GF-D8 (cell line): ENCODE results near the gene FAM241A.
"Not testable (repeated sequence)": the region's sequence is repeated elsewhere in the genome, so short reads cannot be mapped to it uniquely, and the experiment has no call there.

Source experiments
- DNase-seq: peaks from one replicate; lab custom pipeline; 2025; lab: John Stamatoyannopoulos, UW

FAM241A gene

GRCh38 chr4:112138538-112138937 is 6.7 kb upstream of the FAM241A start:
- DNase-seq, result no peak

- no peak for DNase-seq
Measured at GRCh38 chr4:112140536-112140935, 4.7 kb upstream of the FAM241A start.

GRCh38 chr4:112141366-112142138 is 3.7 kb upstream of the FAM241A start:
- no peak for DNase-seq

- no peak for DNase-seq
Measured at GRCh38 chr4:112142182-112142581, 3.1 kb upstream of the FAM241A start.

GRCh38 chr4:112143781-112144180 is 1.5 kb upstream of the FAM241A start:
- DNase-seq, result no peak

- DNase-seq, result no peak
Measured at GRCh38 chr4:112144546-112145325, 518 bp upstream of the FAM241A start.

- no peak for DNase-seq
Measured at GRCh38 chr4:112145790-112146501, 692 bp downstream of the FAM241A start.

- no peak for DNase-seq
Measured at GRCh38 chr4:112146502-112146813, 1.2 kb downstream of the FAM241A start.

- no peak for DNase-seq
Measured at GRCh38 chr4:112147697-112148096, 2.4 kb downstream of the FAM241A start.

- DNase-seq, result no peak
Measured at GRCh38 chr4:112150920-112151319, 5.7 kb downstream of the FAM241A start.

GRCh38 chr4:112152521-112152920 is 7.3 kb downstream of the FAM241A start:
- DNase-seq, result no peak

GRCh38 chr4:112153211-112153791 is 8.0 kb downstream of the FAM241A start:
- DNase-seq, result no peak

GRCh38 chr4:112156112-112156511 is 10.9 kb downstream of the FAM241A start:
- no peak for DNase-seq

GRCh38 chr4:112156553-112156952 is 11.3 kb downstream of the FAM241A start:
- DNase-seq, result no peak

GRCh38 chr4:112163706-112164105 is 18.5 kb downstream of the FAM241A start:
- not testable (repeated sequence) for DNase-seq

GRCh38 chr4:112167794-112168193 is 22.5 kb downstream of the FAM241A start:
- no peak for DNase-seq

GRCh38 chr4:112168719-112169500 is 23.7 kb downstream of the FAM241A start:
- DNase-seq, result no peak

- no peak for DNase-seq
Measured at GRCh38 chr4:112170451-112170993, 25.3 kb downstream of the FAM241A start.

- DNase-seq, result not testable (repeated sequence)
Measured at GRCh38 chr4:112171051-112171763, 26.0 kb downstream of the FAM241A start.

GRCh38 chr4:112172180-112172579 is 26.9 kb downstream of the FAM241A start:
- no peak for DNase-seq
